Natural killer cell (primary cell): ENCODE measurements around the gene ALG6. TPM values are rescaled to one million over a fixed set of nuclear protein-coding genes. Genes with fewer than 3 reads are reported as not detected.
A peak's percentile ranks its signal among the peaks of the same experiment; 100 is the strongest.

Source experiments
- ATAC-seq, 3 donors: fragments of 150-1000 bp in 2 of 3; fragments of 200-7000 bp in 1 of 3; cut with Tn5 transposase; 1 replicate in 1 of 3; 2 replicates in 2 of 3; pipeline ENCODE4 v1.10.0; 2021; ENCODE audit warnings: mild to moderate bottlenecking in 2 of 3, moderate library complexity in 2 of 3
- DNase-seq, 2 donors: peaks; one replicate each; pipeline versions ENCODE4 v3.0.0 to v3.0.0-alpha.2; 2013 to 2021; ENCODE audit warnings: mixed read lengths in 1 of 2
- H3K27ac ChIP-seq: one replicate; pipeline ENCODE4 v1.5.1; 2013; ENCODE audit warnings: mild to moderate bottlenecking, low read length
- H3K27me3 ChIP-seq: one replicate; pipeline ENCODE4 v1.6.1; 2013; ENCODE audit warnings: low read length; ENCODE audit not compliant: control insufficient read depth, insufficient read depth
- H3K36me3 ChIP-seq: one replicate; pipeline ENCODE4 v1.6.1; 2013; ENCODE audit warnings: low read length; ENCODE audit not compliant: control insufficient read depth, insufficient read depth
- H3K4me1 ChIP-seq: one replicate; pipeline ENCODE4 v1.6.1; 2013; ENCODE audit warnings: low read length; ENCODE audit not compliant: control insufficient read depth, insufficient read depth
- H3K4me3 ChIP-seq: one replicate; pipeline ENCODE4 v1.5.1; 2013; ENCODE audit warnings: low read length
- H3K9me3 ChIP-seq: one replicate; pipeline ENCODE4 v1.6.1; 2013; ENCODE audit warnings: low read length; ENCODE audit not compliant: control insufficient read depth, insufficient read depth
- H3K27ac Mint-ChIP-seq, 2 donors: one replicate each; pipeline ENCODE4 v1.8.0; 2022; ENCODE audit warnings: mild to moderate bottlenecking in 2 of 2, mixed read lengths in 2 of 2, moderate library complexity in 1 of 2
- H3K27me3 Mint-ChIP-seq, 2 donors: one replicate each; pipeline ENCODE4 v1.8.0; 2022; ENCODE audit warnings: low read depth in 2 of 2, mixed read lengths in 2 of 2
- H3K36me3 Mint-ChIP-seq: one replicate; pipeline ENCODE4 v1.8.0; 2022; ENCODE audit warnings: mixed read lengths
- H3K4me1 Mint-ChIP-seq, 2 donors: one replicate each; pipeline ENCODE4 v1.8.0; 2022; ENCODE audit warnings: mixed read lengths in 2 of 2
- H3K4me3 Mint-ChIP-seq: one replicate; pipeline ENCODE4 v1.8.0; 2022; ENCODE audit warnings: mild to moderate bottlenecking, moderate library complexity, mixed read lengths
- H3K9me3 Mint-ChIP-seq, 2 donors: one replicate each; pipeline ENCODE4 v1.8.0; 2022; ENCODE audit warnings: mixed read lengths in 2 of 2
- CTCF ChIP-seq: fragments of 200-600 bp; IDR thresholded peaks from one replicate; pipeline ENCODE4 v1.8.0; 2022; ENCODE audit warnings: antibody characterized with exemption
- WGBS: methylation state at CpG from one replicate; pipeline ENCODE4 v1.1.7; 2013; ENCODE audit warnings: missing lambda C conversion rate; ENCODE audit not compliant: insufficient coverage; 5-methylcytosine and 5-hydroxymethylcytosine counted together
- intact Hi-C: fragments of 100-400 bp; cut with micrococcal nuclease; formaldehyde crosslinking; loops from one replicate; pipeline ENCODE4 v1.14.2; 2022
- total RNA-seq, 4 donors: library from RNA; stranded (reverse); fragments of 120-200 nt in 1 of 4; gene quantifications; one replicate each; pipeline versions ENCODE4 v1.2.3 to v1.2.4, GENCODE V29; 2013 to 2022

Gene ALG6
- total RNA-seq, 3 donors from 2014 or later (not counting 1 experiment from before 2014, with no cell fraction given) = 21.3 to 28.0 (median 23.4) TPM

- DNase-seq = peak in 1 of 2 donors; percentile 13
- H3K4me3 Mint-ChIP-seq = no peak overlapping the region
- H3K27ac Mint-ChIP-seq = no peak overlapping the region
- Histone ChIP-seq H3K36me3 (no peaks in the 10 kb centered on the region), H3K4me1 (peaks cover 14% of the 10 kb centered on the region), H3K27ac (no peak overlapping the region), H3K9me3 (peaks cover 27% of the 10 kb centered on the region), H3K27me3 (peaks cover 80% of the 10 kb centered on the region), H3K4me3 (no peak overlapping the region)
- H3K9me3 Mint-ChIP-seq = peaks cover 0 to 3% of the 10 kb centered on the region in 2 donors
- intact Hi-C loops = no loop called here
- 6% methylated on average over 25 of the region's 28 CpGs for WGBS
- TF ChIP-seq CTCF = no peak
- peaks cover 75 to 87% of the 10 kb centered on the region in 2 donors for H3K27me3 Mint-ChIP-seq
- no peak for ATAC-seq
- H3K36me3 Mint-ChIP-seq = peaks cover 14% of the 10 kb centered on the region
- peaks cover 18 to 21% of the 10 kb centered on the region in 2 donors for H3K4me1 Mint-ChIP-seq
Measured at GRCh38 chr1:63330331-63330916, 37.0 kb upstream of the ALG6 start.

- WGBS = 51% methylated on average over 2 of the region's 2 CpGs
- no peak overlapping the region for H3K4me3 Mint-ChIP-seq
- H3K9me3 Mint-ChIP-seq = no peaks in the 10 kb centered on the region
- intact Hi-C loops = no loop called here
- no peak overlapping the region for H3K4me3 ChIP-seq
- no peaks in the 10 kb centered on the region for H3K36me3 Mint-ChIP-seq
- no peaks in the 10 kb centered on the region for H3K36me3 ChIP-seq
- H3K27ac Mint-ChIP-seq = no peak overlapping the region
- TF ChIP-seq CTCF = no peak
- H3K27ac ChIP-seq = no peak overlapping the region
- DNase-seq = no peak
- no peak for ATAC-seq
- H3K27me3 ChIP-seq = no peaks in the 10 kb centered on the region
- H3K9me3 ChIP-seq = no peaks in the 10 kb centered on the region
- H3K4me1 Mint-ChIP-seq = no peaks in the 10 kb centered on the region
- H3K4me1 ChIP-seq = no peaks in the 10 kb centered on the region
- peaks cover 24 to 32% of the 10 kb centered on the region in 2 donors for H3K27me3 Mint-ChIP-seq
Measured at GRCh38 chr1:63342402-63342801, 25.0 kb upstream of the ALG6 start.

GRCh38 chr1:63343922-63344321 lies 23.5 kb upstream of the ALG6 start:
- Histone ChIP-seq H3K36me3 (no peaks in the 10 kb centered on the region), H3K27me3 (no peaks in the 10 kb centered on the region), H3K27ac (no peak overlapping the region), H3K4me3 (no peak overlapping the region), H3K4me1 (no peaks in the 10 kb centered on the region), H3K9me3 (no peaks in the 10 kb centered on the region)
- TF ChIP-seq CTCF = no peak
- H3K36me3 Mint-ChIP-seq = no peaks in the 10 kb centered on the region
- no peak overlapping the region for H3K27ac Mint-ChIP-seq
- intact Hi-C loops = no loop called here
- WGBS = no CpG with 5 or more reads among the region's 1 CpG
- DNase-seq = no peak
- no peaks in the 10 kb centered on the region for H3K9me3 Mint-ChIP-seq
- no peak for ATAC-seq
- H3K27me3 Mint-ChIP-seq = peaks cover 28 to 38% of the 10 kb centered on the region in 2 donors
- no peaks in the 10 kb centered on the region for H3K4me1 Mint-ChIP-seq
- H3K4me3 Mint-ChIP-seq = no peak overlapping the region

GRCh38 chr1:63350320-63350719 lies 17.1 kb upstream of the ALG6 start:
- no peak overlapping the region for H3K4me3 ChIP-seq
- intact Hi-C loops = no loop called here
- 94% methylated on average over 5 of the region's 5 CpGs for WGBS
- ATAC-seq (no peak), DNase-seq (no peak)
- no peaks in the 10 kb centered on the region for H3K9me3 ChIP-seq
- H3K9me3 Mint-ChIP-seq = no peaks in the 10 kb centered on the region
- no peaks in the 10 kb centered on the region for H3K36me3 Mint-ChIP-seq
- no peak overlapping the region for H3K4me3 Mint-ChIP-seq
- H3K27ac ChIP-seq = no peak overlapping the region
- peaks cover 2% of the 10 kb centered on the region for H3K27me3 ChIP-seq
- no peaks in the 10 kb centered on the region for H3K4me1 Mint-ChIP-seq
- H3K27ac Mint-ChIP-seq = no peak overlapping the region
- no peak for TF ChIP-seq CTCF
- H3K4me1 ChIP-seq = no peaks in the 10 kb centered on the region
- H3K36me3 ChIP-seq = no peaks in the 10 kb centered on the region
- peaks cover 34 to 56% of the 10 kb centered on the region in 2 donors for H3K27me3 Mint-ChIP-seq
